Endothelial cell of umbilical vein (primary cell): ENCODE measurements around the gene DAW1. TPM values are rescaled to one million over a fixed set of nuclear protein-coding genes. Genes with fewer than 3 reads are reported as not detected.
A peak's percentile ranks its signal among the peaks of the same experiment; 100 is the strongest.

Experiments
- BruUV-seq: library from RNA; stranded (reverse); fragments of 400-500 nt; replicated peaks from 2 replicates; lab custom pipeline; 2021; lab: Mats Ljungman, UMichigan
- CTCF ChIA-PET: fragments of 300-600, 350-600 bp; sonication (Branson Sonifier 250); formaldehyde crosslinking; loops from one replicate; lab custom pipeline; 2021; ENCODE audit warnings: antibody characterized with exemption, inconsistent platforms; lab: Charles Lee
- POLR2A ChIA-PET: fragments of 300-600, 350-600 bp; sonication (Branson Sonifier 250); formaldehyde crosslinking; loops from one replicate; lab custom pipeline; 2021; ENCODE audit warnings: antibody characterized with exemption, inconsistent platforms; lab: Charles Lee
- DNase-seq: peaks from one replicate; pipeline ENCODE4 v3.0.0-alpha.2; 2011; ENCODE audit warnings: low read depth, low spot score
- FAIRE-seq: peaks from 2 replicates; lab custom pipeline; 2011; peaks lifted over from hg19 to GRCh38; lab: Jason Lieb, UNC
- H2AFZ ChIP-seq: 2 replicates; pipeline ENCODE4 v1.6.0; 2012; ENCODE audit warnings: low read depth, low read length, control low read depth, inconsistent platforms
- H3K27ac ChIP-seq: 2 replicates; pipeline ENCODE4 v1.5.1; 2011; ENCODE audit warnings: low read depth, mild to moderate bottlenecking, control low read depth, low read length, moderate library complexity; ENCODE audit not compliant: insufficient read depth
- H3K27me3 ChIP-seq, 2 experiments: 2 replicates each; pipeline versions ENCODE4 v1.6.0 to v1.6.1; 2011; ENCODE audit warnings: low read length in 2 of 2, mixed read lengths in 1 of 2; ENCODE audit not compliant: control insufficient read depth in 2 of 2, insufficient read depth in 2 of 2
- H3K36me3 ChIP-seq, 2 experiments: 2 replicates in 1 of 2; 3 replicates in 1 of 2; pipeline ENCODE4 v1.5.1; 2011; ENCODE audit warnings: low read length in 2 of 2, mild to moderate bottlenecking in 1 of 2, moderate library complexity in 1 of 2; ENCODE audit not compliant: control insufficient read depth in 2 of 2, insufficient read depth in 2 of 2; ENCODE audit errors: extremely low read depth in 1 of 2
- H3K4me1 ChIP-seq: 3 replicates; pipeline ENCODE4 v1.5.1; 2011; ENCODE audit warnings: mild to moderate bottlenecking, low read length; ENCODE audit not compliant: control insufficient read depth, insufficient read depth; ENCODE audit errors: extremely low read depth
- H3K4me2 ChIP-seq: 2 replicates; pipeline ENCODE4 v1.6.1; 2011; ENCODE audit warnings: low read length, control low read depth, mixed read lengths; ENCODE audit not compliant: insufficient read depth
- H3K4me3 ChIP-seq, 3 experiments: fragments of 200-600 bp in 1 of 3; sonication (generic), shearing (Covaris generic) in 1 of 3; replicated peaks in 1 of 3; 2 replicates each; pipeline ENCODE4 v1.5.1; 2011 to 2016; ENCODE audit warnings: control low read depth in 3 of 3, low read length in 3 of 3, mild to moderate bottlenecking in 2 of 3, inconsistent platforms in 1 of 3, low read depth in 1 of 3, moderate library complexity in 1 of 3; ENCODE audit not compliant: insufficient read depth in 1 of 3
- H3K79me2 ChIP-seq: 2 replicates; pipeline ENCODE4 v1.6.0; 2012; ENCODE audit warnings: low read length, inconsistent platforms; ENCODE audit not compliant: control insufficient read depth, insufficient read depth
- H3K9ac ChIP-seq: replicated peaks from 2 replicates; pipeline ENCODE3; 2011; ENCODE audit warnings: low read length, control low read depth; ENCODE audit not compliant: insufficient read depth; ENCODE audit errors: extremely low read depth
- H3K9me1 ChIP-seq: replicated peaks from 3 replicates; pipeline ENCODE4 v1.6.0; 2011; ENCODE audit warnings: mild to moderate bottlenecking, low read length; ENCODE audit not compliant: control insufficient read depth, insufficient read depth; ENCODE audit errors: extremely low read depth
- H3K9me3 ChIP-seq: replicated peaks from 2 replicates; pipeline ENCODE4 v1.5.1; 2012; ENCODE audit warnings: low read length, inconsistent platforms; ENCODE audit not compliant: control insufficient read depth, insufficient read depth
- H4K20me1 ChIP-seq: replicated peaks from 2 replicates; pipeline ENCODE3; 2011; ENCODE audit warnings: mild to moderate bottlenecking, low read length; ENCODE audit not compliant: control insufficient read depth, insufficient read depth; ENCODE audit errors: extremely low read depth
- FOS ChIP-seq: IDR thresholded peaks from 2 replicates; pipeline ENCODE4 v1.6.1; 2011; ENCODE audit warnings: mild to moderate bottlenecking, low read length, moderate library complexity, borderline replicate concordance; ENCODE audit not compliant: insufficient read depth
- JUN ChIP-seq: IDR thresholded peaks from 2 replicates; pipeline ENCODE4 v1.6.1; 2011; ENCODE audit warnings: borderline replicate concordance, low read depth; ENCODE audit not compliant: insufficient read length, insufficient read depth
- MYC ChIP-seq: IDR thresholded peaks from one replicate; pipeline ENCODE4 v1.6.1; 2011; ENCODE audit warnings: mild to moderate bottlenecking, low read depth, low read length
- POLR2A ChIP-seq: IDR thresholded peaks from 2 replicates; pipeline ENCODE4 v1.6.1; 2012; ENCODE audit warnings: low read depth, mild to moderate bottlenecking, control low read depth, low read length
- dilution Hi-C: fragments of 300-500 bp; cut with MboI; formaldehyde crosslinking; loops from one replicate; pipeline ENCODE4 v1.15.0; 2019; ENCODE audit warnings: low sequenced_read_pairs; ENCODE audit not compliant: extremely low pct_ligation_motif_present
- intact Hi-C: fragments of 100-400 bp; cut with micrococcal nuclease; formaldehyde crosslinking; loops from one replicate; pipeline ENCODE4 v1.10.0; 2022
- polyA plus RNA-seq, 4 experiments: library from polyadenylated mRNA; depleted of rRNA in 3 of 4; stranded (reverse) in 3 of 4; unstranded in 1 of 4; fragments of >200 nt; gene quantifications; 2 replicates each; pipeline versions ENCODE4 v1.2.1 to v1.2.3, GENCODE V29; 2011 to 2012; ENCODE audit warnings: missing spikeins in 1 of 4
- total RNA-seq: library from RNA; stranded (reverse); gene quantifications from 2 replicates; pipeline ENCODE4 v1.2.3, GENCODE V29; 2021
- TF ChIP-seq, protein P1 (sequence below), 2 donors: IDR thresholded peaks; 1 replicate in 1 of 2; 2 replicates in 1 of 2; pipeline ENCODE4 v1.5.1; 2011; ENCODE audit warnings: low read length in 2 of 2, mild to moderate bottlenecking in 2 of 2, moderate library complexity in 2 of 2, control low read depth in 1 of 2, inconsistent platforms in 1 of 2, low read depth in 1 of 2; ENCODE audit not compliant: insufficient read depth in 1 of 2; ENCODE audit errors: extremely low read depth in 1 of 2
- TF ChIP-seq, protein P2 (sequence below): IDR thresholded peaks from 2 replicates; pipeline ENCODE4 v1.6.1; 2011; ENCODE audit not compliant: insufficient read depth, insufficient read length

DAW1 gene
- total and polyA plus RNA-seq, 2 donors (not counting 3 experiments of a cell fraction or from before 2014, with no cell fraction given), result 1.2 to 2.0 TPM

DNA sequence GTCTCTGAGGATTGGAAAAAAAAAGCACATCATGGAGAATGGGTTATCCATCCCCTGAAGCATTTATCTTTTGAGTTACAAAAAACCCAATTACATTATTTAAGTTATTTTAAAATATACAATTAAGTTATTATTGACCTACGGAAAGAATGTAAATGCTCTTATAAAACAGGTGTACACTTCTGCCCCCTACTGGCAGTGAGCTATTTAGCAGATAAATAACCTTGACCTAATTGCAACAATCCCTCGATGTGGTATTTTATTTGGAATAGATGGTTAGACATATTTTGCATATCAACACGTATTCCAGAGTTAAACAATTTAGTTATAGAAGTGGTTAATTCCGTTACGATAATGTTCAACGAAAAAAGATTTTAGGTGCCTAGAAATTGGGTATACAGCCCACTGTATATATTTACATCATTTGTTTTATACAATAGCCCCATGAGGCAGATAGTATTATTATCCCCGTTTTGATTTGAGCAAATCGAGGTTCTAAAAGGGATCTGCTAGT, 9.1 kb upstream of the DAW1 start:
- ChIA-PET POLR2A (interaction anchor here (0.6 kb wide), 1 partner anchor 10 kb away, joined by 7 read pairs; no protein-coding TSS in a partner anchor), CTCF (interaction anchor here (0.5 to 5.1 kb wide), 47 partner anchors 8 to 1411 kb away, joined by 3 to 69 read pairs (median 4); partner anchors contain the start of genes CCL20, DAW1 and SCYGR8)
- DNase-seq (peak; percentile 70), FAIRE-seq (no peak)
- H2AFZ ChIP-seq, result no peak overlapping the region
- H3K79me2 ChIP-seq, result no peaks in the 10 kb centered on the region
- H3K9me3 ChIP-seq, result no peaks in the 10 kb centered on the region
- peaks cover 23% of the 10 kb centered on the region for H3K4me1 ChIP-seq
- no peak overlapping the region for H3K4me3 ChIP-seq
- no peaks in the 10 kb centered on the region for H3K27me3 ChIP-seq
- H3K36me3 ChIP-seq, result no peaks in the 10 kb centered on the region
- H3K9me1 ChIP-seq, result no peaks in the 10 kb centered on the region
- intact Hi-C loops (loop anchor here (1.0 to 5.0 kb wide), 7 partner anchors 8 to 535 kb away; partner anchors contain the start of genes AGFG1 and MFF), dilution Hi-C loops (no loop called here)
- H3K27ac ChIP-seq, result peak overlapping the region; percentile 75
- peak overlapping the region; percentile 20 for H3K9ac ChIP-seq
- no TSS peak for BruUV-seq
- no peaks in the 10 kb centered on the region for H4K20me1 ChIP-seq
- peak overlapping the region; percentile 76 for H3K4me2 ChIP-seq
- TF ChIP-seq MYC, result no peak
- TF ChIP-seq, protein P1, sequence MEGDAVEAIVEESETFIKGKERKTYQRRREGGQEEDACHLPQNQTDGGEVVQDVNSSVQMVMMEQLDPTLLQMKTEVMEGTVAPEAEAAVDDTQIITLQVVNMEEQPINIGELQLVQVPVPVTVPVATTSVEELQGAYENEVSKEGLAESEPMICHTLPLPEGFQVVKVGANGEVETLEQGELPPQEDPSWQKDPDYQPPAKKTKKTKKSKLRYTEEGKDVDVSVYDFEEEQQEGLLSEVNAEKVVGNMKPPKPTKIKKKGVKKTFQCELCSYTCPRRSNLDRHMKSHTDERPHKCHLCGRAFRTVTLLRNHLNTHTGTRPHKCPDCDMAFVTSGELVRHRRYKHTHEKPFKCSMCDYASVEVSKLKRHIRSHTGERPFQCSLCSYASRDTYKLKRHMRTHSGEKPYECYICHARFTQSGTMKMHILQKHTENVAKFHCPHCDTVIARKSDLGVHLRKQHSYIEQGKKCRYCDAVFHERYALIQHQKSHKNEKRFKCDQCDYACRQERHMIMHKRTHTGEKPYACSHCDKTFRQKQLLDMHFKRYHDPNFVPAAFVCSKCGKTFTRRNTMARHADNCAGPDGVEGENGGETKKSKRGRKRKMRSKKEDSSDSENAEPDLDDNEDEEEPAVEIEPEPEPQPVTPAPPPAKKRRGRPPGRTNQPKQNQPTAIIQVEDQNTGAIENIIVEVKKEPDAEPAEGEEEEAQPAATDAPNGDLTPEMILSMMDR (IDR thresholded peaks at IDR 0.05; ENCODE audit: extremely low read depth in 1 of 2, insufficient read depth in 1 of 2, low read depth in 1 of 2, low read length in 2 of 2), result peak; percentile 46 to 54
- TF ChIP-seq, protein P2, sequence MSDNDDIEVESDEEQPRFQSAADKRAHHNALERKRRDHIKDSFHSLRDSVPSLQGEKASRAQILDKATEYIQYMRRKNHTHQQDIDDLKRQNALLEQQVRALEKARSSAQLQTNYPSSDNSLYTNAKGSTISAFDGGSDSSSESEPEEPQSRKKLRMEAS, result no peak
- no peak for TF ChIP-seq JUN
- no peak for TF ChIP-seq POLR2A
- no peak for TF ChIP-seq FOS
